H1 (cell line): ENCODE measurements around the gene MMP25. TPM values are rescaled to one million over a fixed set of nuclear protein-coding genes. Genes with fewer than 3 reads are reported as not detected.

Experiments
- BCL11A ChIP-seq, 2 experiments: IDR thresholded peaks; one replicate each; pipeline ENCODE4 v1.6.1; 2011; ENCODE audit warnings: low read depth in 2 of 2, low read length in 2 of 2, mild to moderate bottlenecking in 2 of 2
- CBX8 ChIP-seq: fragments of 300-800, 300-1000 bp; sonication (generic); IDR thresholded peaks from 2 replicates; pipeline ENCODE4 v1.7.1; 2016; ENCODE audit warnings: low read depth, low read length, borderline replicate concordance
- CHD1 ChIP-seq: IDR thresholded peaks from 2 replicates; pipeline ENCODE4 v1.6.1; 2012; ENCODE audit warnings: low read depth, low read length, improper control_type of control experiment
- CHD2 ChIP-seq: IDR thresholded peaks from 2 replicates; pipeline ENCODE4 v1.6.1; 2012; ENCODE audit warnings: low read length, improper control_type of control experiment
- CREB1 ChIP-seq: IDR thresholded peaks from 2 replicates; pipeline ENCODE4 v1.6.1; 2012; ENCODE audit warnings: inconsistent platforms
- CTBP2 ChIP-seq: IDR thresholded peaks from 2 replicates; pipeline ENCODE4 v1.7.0; 2011; ENCODE audit warnings: borderline replicate concordance, mild to moderate bottlenecking, moderate library complexity, mixed read lengths, low read length; ENCODE audit not compliant: insufficient read depth, insufficient read length
- EP300 ChIP-seq, 2 experiments: IDR thresholded peaks; 1 replicate in 1 of 2; 2 replicates in 1 of 2; pipeline ENCODE4 v1.6.1; 2011 to 2012; ENCODE audit warnings: low read depth in 2 of 2, low read length in 2 of 2, mild to moderate bottlenecking in 2 of 2, borderline replicate concordance in 1 of 2, inconsistent platforms in 1 of 2, moderate library complexity in 1 of 2
- NRF1 ChIP-seq: IDR thresholded peaks from 2 replicates; pipeline ENCODE4 v1.6.1; 2011; ENCODE audit warnings: mild to moderate bottlenecking, low read depth, low read length, improper control_type of control experiment
- SAP30 ChIP-seq: fragments of 300-600 bp; sonication (generic); IDR thresholded peaks from 2 replicates; pipeline ENCODE4 v1.7.1; 2012; ENCODE audit warnings: low read length, moderate library complexity, mild to moderate bottlenecking, inconsistent platforms; ENCODE audit not compliant: insufficient read depth, insufficient replicate concordance
- TAF1 ChIP-seq: IDR thresholded peaks from 2 replicates; pipeline ENCODE4 v1.6.1; 2011; ENCODE audit warnings: mild to moderate bottlenecking, low read depth, low read length
- polyA plus RNA-seq, 7 experiments: library from polyadenylated mRNA; depleted of rRNA in 3 of 7; stranded (reverse) in 5 of 7; unstranded in 2 of 7; fragments of >200 nt in 5 of 7; fragments of 200-250 nt in 2 of 7; gene quantifications; 1 replicate in 5 of 7; 2 replicates in 1 of 7; 4 replicates in 1 of 7; pipeline versions ENCODE4 v1.2.1 to v1.2.3, GENCODE V29; 2011 to 2013; ENCODE audit warnings: missing spikeins in 2 of 7, mixed read lengths in 2 of 7
- total RNA-seq: library from RNA; stranded (reverse); fragmentation: NEBNext Ultra II Directional; extraction: Animal tissue kit (Norgen Biotek cat#: 25700); gene quantifications from 2 replicates; pipeline ENCODE4 v1.2.1, GENCODE V29; 2021
- TF ChIP-seq, protein P1 (sequence below): fragments of 300-600 bp; sonication (generic); IDR thresholded peaks from 2 replicates; pipeline ENCODE4 v1.7.1; 2012; ENCODE audit warnings: low read length, moderate library complexity, mild to moderate bottlenecking, inconsistent platforms; ENCODE audit not compliant: insufficient replicate concordance

The MMP25 gene
- total and polyA plus RNA-seq, 2 of the 8 experiments (the other 6 are each of a cell fraction or from before 2014, with no cell fraction given) = 7.7 to 26.7 TPM

GRCh38 chr16:3003582-3004270 lies 42.6 kb upstream of the MMP25 start (continued):
- TF ChIP-seq, protein P1, sequence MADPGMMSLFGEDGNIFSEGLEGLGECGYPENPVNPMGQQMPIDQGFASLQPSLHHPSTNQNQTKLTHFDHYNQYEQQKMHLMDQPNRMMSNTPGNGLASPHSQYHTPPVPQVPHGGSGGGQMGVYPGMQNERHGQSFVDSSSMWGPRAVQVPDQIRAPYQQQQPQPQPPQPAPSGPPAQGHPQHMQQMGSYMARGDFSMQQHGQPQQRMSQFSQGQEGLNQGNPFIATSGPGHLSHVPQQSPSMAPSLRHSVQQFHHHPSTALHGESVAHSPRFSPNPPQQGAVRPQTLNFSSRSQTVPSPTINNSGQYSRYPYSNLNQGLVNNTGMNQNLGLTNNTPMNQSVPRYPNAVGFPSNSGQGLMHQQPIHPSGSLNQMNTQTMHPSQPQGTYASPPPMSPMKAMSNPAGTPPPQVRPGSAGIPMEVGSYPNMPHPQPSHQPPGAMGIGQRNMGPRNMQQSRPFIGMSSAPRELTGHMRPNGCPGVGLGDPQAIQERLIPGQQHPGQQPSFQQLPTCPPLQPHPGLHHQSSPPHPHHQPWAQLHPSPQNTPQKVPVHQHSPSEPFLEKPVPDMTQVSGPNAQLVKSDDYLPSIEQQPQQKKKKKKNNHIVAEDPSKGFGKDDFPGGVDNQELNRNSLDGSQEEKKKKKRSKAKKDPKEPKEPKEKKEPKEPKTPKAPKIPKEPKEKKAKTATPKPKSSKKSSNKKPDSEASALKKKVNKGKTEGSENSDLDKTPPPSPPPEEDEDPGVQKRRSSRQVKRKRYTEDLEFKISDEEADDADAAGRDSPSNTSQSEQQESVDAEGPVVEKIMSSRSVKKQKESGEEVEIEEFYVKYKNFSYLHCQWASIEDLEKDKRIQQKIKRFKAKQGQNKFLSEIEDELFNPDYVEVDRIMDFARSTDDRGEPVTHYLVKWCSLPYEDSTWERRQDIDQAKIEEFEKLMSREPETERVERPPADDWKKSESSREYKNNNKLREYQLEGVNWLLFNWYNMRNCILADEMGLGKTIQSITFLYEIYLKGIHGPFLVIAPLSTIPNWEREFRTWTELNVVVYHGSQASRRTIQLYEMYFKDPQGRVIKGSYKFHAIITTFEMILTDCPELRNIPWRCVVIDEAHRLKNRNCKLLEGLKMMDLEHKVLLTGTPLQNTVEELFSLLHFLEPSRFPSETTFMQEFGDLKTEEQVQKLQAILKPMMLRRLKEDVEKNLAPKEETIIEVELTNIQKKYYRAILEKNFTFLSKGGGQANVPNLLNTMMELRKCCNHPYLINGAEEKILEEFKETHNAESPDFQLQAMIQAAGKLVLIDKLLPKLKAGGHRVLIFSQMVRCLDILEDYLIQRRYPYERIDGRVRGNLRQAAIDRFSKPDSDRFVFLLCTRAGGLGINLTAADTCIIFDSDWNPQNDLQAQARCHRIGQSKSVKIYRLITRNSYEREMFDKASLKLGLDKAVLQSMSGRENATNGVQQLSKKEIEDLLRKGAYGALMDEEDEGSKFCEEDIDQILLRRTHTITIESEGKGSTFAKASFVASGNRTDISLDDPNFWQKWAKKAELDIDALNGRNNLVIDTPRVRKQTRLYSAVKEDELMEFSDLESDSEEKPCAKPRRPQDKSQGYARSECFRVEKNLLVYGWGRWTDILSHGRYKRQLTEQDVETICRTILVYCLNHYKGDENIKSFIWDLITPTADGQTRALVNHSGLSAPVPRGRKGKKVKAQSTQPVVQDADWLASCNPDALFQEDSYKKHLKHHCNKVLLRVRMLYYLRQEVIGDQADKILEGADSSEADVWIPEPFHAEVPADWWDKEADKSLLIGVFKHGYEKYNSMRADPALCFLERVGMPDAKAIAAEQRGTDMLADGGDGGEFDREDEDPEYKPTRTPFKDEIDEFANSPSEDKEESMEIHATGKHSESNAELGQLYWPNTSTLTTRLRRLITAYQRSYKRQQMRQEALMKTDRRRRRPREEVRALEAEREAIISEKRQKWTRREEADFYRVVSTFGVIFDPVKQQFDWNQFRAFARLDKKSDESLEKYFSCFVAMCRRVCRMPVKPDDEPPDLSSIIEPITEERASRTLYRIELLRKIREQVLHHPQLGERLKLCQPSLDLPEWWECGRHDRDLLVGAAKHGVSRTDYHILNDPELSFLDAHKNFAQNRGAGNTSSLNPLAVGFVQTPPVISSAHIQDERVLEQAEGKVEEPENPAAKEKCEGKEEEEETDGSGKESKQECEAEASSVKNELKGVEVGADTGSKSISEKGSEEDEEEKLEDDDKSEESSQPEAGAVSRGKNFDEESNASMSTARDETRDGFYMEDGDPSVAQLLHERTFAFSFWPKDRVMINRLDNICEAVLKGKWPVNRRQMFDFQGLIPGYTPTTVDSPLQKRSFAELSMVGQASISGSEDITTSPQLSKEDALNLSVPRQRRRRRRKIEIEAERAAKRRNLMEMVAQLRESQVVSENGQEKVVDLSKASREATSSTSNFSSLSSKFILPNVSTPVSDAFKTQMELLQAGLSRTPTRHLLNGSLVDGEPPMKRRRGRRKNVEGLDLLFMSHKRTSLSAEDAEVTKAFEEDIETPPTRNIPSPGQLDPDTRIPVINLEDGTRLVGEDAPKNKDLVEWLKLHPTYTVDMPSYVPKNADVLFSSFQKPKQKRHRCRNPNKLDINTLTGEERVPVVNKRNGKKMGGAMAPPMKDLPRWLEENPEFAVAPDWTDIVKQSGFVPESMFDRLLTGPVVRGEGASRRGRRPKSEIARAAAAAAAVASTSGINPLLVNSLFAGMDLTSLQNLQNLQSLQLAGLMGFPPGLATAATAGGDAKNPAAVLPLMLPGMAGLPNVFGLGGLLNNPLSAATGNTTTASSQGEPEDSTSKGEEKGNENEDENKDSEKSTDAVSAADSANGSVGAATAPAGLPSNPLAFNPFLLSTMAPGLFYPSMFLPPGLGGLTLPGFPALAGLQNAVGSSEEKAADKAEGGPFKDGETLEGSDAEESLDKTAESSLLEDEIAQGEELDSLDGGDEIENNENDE = no peak
- no peak for TF ChIP-seq TAF1
- TF ChIP-seq BCL11A (IDR thresholded peaks at IDR 0.05; ENCODE audit: low read depth in 2 of 2, low read length in 2 of 2) = no peak
- no peak for TF ChIP-seq SAP30
- peak; percentile 70 for TF ChIP-seq CREB1
- TF ChIP-seq CHD2 = peak; percentile 87
- TF ChIP-seq NRF1 = peak; percentile 69
- TF ChIP-seq CHD1 = no peak
- no peak for TF ChIP-seq CTBP2
- TF ChIP-seq CBX8 = no peak
- TF ChIP-seq EP300 (IDR thresholded peaks at IDR 0.05; ENCODE audit: borderline replicate concordance in 1 of 2, low read depth in 2 of 2, low read length in 2 of 2) = peak in 1 of 2 experiments; percentile 36; a peak in 1 of 3 replicates
